Activated T-cell treated with anti-CD3 and anti-CD28 coated beads for 1 hour (primary cell): Measurements from ENCODE around the gene IGSF9B.

Experiments used
- DNase-seq: peaks from one replicate; pipeline ENCODE4 v3.0.0-alpha.2; 2020; ENCODE audit warnings: low read depth

Gene IGSF9B

DNA sequence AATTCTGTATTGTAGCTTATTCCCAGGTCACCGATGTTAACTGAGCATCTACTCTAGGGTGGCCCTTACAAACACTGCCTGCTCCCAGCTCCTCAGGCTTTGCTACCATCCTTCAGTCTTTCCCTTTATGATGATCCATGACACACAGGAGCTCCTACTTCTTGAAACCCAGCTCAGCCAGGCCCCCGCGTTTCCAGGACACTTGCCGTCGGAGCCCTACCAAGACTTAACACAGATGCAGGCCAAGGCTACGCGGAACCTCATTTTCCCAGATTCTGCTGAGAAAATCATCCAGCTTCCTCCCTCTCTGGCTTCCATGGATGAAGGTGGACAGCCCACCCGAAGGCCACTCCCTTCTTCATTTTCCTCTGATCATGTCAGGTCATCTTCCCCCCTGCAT, 18.6 kb downstream of the IGSF9B start:
- no peak for DNase-seq

DNA sequence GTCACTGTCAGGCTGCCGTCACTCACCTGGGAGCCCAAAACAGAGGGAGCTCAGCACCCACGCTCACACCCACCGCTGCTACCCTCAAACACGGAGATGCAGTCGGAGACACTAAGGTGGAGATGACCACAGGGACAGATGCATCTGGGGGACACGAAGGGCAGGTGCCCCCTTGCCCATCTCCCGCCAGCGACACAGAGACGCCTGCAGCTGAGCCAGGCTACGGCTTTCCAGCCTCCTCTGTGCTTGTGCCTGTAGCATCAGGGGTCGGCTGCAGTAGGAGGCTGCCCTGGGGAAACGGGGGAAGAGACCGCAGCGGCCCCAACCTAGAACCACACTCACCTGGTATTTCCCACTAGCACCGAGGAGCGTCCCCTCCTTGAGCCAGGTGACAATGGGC, 19.3 kb downstream of the IGSF9B start:
- no peak for DNase-seq

DNA sequence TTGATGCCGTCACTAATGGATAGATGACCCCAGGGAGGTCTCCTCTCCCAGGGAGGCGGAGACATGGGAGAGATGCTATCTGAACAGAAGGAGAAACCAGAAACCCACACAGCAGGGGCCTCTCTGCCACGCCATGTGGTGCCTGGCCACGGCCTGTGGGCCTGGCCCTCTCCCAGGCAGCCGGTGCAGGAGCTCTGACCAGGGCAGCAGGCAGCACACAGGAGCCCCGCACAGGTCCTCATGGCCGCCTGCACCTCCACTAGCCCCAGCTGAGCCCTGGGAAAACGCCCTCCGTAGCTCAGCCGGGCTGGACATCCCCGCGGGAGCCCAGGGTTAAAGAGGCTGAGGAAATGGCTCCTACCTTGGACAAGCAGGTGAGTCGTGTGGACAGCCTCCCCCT, 19.8 kb downstream of the IGSF9B start:
- no peak for DNase-seq

DNA sequence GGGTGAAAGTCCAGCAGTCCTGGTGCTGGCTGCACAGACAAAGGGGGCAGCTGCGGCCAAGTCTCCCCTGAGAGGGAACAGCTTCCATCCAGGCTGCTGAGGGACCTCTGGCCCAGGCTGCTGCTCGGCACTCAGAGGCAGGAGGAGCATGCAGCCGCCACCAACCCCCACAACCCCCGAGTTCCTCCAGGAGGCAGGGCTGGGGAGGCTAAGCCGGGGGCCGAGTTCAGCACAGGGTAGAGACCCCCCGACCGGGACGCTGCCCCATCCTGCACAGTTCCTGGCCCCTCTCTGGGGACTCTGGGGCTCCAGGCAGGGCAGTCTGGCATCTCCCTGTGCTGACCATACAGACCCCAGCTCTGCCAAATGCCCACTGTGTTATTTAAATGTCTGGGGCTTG, 20.2 kb downstream of the IGSF9B start:
- DNase-seq = no peak

DNA sequence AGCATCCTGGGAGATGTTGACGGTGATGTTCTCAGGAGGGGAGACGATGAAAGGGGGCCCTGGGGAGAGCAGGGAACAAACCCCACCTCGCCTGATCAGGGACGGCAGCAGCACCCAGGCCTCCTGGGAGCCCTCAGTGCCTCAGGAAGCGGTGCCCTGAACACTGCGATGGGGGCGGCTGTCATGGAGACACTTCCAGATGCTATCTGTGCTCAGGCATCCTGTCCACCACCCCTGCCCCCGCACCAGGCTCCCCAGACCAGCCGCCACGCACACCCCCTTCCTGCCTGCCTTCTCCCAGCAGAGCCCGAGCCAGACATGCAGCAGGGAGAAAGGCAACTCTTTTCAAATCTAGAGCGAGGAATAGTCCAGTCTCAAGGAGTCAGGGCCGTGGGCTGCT, 20.6 kb downstream of the IGSF9B start:
- no peak for DNase-seq

DNA sequence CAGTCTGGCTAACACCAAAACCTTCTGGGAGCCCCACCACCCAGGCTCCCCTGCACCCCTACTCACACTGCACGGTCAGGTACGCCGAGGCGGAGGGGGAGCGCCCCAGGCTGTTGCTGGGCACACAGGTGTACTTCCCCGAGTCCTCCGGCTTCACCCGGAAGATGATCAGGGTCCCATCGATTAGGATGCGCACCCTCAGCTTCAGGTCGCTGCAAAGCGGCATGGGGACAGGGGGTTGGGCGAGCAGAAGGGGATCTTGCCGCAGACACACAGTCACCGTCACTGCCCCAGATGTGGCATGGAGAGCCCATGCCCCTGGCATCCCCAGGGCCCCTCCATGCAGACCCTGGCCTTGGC, 21.2 kb downstream of the IGSF9B start:
- no peak for DNase-seq

DNA sequence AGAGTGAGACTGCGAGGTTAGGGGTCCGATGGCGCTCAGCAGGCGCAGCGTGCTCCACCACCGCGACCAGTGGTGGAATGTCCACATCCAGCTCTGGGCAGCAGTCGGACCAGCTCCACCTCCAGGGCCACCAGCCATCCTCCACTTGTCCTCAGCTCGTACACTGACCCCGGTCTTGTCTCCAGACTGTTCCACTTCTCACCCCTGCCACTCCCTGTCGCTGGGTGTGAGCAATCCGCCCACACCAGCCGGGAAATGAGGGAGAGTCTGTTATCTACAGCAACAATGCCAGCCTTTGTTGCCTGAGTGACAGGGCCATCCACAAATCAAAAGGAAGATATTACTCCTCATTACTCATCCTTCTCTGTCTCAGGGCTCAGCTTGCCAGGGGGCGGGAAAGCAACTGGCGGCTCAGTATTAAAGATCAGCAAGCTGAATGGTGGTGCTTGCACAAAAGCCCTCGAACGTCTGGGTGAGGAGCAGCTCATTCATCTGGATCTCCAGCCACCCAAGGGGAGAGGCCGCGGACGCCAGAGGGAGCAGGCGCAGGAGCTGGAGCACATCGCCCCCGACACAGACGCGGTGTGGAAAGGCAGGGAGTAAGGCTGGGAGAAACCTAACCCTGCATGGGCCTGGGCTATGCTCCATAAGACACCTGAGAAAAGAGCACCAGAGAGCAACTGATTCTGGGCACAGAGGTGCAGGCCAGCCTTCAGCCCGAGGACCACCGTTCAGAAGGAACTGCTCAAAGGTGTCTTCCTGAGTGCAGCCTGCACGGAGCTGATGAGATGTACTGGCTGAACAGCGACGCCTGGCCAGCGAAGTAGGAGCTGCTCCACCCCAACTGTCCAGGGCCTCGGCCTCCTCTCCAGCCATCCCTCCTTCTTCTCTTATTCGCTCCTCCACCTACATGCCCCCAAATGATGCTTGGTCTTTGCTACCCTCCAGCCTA, 21.9 kb downstream of the IGSF9B start:
- DNase-seq = no peak

DNA sequence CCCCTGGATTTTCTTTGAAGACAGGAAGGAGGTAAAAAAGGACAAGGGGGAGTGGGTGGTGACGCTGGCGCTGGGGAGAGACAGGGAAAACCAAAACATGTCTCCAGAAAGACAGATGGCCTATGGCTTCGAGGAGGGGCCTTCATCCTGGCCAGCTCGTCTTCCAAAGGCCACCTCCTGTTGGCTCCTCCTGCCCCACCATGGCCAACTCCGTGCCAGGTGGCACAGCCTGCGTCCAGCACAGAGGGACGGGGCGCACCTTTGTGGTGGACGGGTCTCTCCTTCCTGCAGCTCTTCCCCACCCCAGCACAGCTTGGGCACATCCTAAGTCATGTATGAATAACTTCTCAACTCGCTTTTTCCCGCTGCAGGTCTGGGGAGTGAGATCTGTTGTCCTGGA, 22.7 kb downstream of the IGSF9B start:
- no peak for DNase-seq

DNA sequence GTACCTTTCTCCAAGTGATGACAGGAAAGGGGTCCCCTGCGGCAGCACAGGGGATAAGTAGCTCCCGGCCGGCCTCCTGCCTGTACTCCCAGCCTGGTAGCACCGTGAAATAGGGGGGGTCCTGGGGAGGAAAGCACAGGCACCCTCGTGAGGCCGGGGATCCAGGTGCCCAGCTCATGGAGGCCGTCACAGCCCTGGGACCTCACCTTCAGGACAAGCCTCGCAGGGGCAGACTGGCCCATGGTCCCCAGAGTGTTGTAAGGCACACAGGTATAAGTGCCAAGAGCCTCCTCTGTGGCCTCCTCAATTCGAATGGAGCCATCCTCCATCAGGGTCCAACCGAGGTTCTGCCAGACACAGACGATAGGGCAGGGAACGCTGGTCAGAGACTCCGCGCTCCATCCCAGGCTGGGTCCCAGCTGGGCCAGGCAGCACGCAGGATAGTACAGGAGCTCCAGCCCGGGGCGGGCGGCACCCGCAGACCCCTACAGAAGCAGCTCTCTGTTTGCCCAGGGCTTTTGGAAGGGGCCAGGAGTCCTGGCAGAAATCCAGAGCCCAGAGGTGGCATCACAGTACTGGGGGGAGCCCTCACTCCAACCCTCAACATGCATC, 25.2 kb downstream of the IGSF9B start:
- no peak for DNase-seq

DNA sequence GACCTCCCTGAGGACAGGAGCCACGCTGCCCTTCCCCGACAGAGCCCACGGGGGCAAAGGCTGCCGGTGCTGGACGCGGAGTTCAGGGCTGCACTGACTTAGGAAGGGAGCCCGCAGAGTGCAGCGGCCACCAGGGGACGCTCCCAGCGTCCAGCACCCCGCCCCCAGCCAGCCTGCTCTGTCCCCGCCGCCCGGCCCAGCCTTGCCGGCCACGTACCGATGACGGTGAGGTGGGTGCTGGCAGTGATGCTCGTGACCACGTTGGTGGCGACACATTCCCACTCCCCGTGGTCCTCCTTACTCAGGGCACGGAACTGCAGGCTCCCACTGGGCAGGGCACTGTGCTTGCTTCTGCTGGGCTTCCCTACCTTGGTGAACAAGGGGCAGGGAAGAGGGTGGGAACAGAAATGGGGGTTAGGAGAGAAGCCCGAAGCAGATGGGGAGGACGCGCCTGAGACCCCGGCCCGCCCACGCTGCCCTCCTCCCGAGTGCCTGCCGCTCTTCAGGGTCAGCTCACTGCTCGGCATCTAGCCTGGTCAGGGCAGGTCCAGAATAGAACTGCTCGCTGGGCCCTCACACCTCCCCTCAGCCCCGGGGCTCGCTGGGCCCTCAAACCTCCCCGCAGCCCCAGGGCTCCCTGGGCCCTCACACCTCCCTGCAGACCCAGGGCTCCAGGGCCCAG, 25.9 kb downstream of the IGSF9B start:
- DNase-seq = no peak

DNA sequence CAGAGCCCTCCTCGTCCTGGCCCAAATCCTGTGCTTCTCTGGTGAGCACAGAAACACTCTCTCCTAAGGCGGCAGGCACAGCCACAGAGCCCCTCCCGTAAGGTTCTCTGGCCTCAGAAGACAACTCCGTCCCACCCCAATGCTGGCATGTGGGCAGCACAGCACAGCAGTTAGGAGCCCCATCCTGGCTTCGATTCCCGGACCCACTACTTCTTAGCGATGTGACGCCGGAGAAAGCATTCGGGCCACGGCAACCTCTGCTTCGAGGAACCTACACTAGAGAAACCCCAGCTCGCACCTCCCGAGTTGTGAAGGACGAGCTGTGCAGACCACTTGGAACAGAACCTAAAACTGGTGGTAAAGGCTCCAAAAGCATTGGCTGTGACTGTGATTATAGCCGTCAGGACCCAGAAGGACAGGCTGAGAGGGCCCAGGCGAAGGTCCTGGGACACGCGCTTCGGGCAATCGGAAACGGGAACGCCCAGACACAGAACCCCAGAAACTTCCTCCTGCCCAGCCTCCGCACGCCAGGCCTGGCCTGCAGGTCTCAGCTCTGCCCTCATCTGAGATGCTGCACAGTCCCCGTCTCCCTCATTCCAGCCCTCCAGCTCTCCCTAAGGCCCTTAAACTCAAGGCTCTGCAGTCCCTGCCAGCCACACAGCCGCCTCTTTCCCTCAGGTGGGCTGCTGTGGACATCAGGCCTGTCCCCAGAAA, 26.6 kb downstream of the IGSF9B start:
- no peak for DNase-seq

DNA sequence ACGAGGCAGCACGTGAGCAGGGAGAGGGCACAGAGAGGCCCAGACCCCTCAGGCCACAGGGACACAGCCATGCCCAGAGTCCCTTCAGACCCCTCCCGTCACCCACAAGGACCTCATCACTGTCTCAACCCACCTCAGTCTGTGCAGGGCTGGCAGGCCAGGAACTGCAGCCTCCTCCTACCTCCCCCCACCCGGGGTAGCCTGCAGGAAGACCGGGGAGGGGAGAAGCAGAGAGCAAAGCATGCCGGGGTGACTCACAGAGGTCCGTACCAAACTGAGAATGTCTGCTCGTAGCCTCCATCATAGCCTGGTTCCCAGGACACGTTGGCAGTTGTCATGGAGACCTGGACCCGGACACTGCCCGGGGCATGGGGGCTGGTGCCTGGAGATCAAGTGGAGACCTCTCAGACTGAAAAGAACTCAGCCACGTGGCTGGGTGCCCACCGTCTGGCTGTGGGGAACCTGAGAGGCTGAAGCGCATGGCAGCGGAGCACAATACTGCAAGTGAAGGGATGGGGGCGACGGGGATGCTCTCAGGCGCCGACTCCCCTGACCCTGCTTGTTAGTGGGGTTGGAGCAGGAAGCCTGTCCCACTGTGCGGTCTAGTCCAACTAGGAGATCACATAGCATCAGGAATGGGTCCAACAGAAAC, 27.2 kb downstream of the IGSF9B start:
- no peak for DNase-seq

DNA sequence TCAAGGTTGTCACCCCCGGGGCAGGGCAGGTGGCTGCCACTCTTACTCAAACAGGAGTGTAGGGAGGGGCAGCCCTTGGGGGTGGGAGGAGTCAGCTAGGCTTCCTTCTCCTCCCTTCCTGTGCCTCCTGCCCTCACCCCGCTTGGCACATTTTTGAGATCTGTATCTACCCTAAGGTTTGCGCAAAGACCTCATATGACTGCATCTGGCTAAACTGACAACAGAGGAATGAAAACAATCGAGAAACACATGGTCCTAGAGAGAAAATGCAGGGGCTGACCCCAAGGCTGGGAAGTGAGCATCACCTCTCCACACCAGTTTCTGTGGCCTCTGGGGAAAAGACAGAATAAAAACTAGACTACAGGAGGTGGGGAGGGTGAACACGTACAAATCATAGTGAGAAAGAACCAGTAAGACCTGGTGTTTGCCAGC, 28.1 kb downstream of the IGSF9B start:
- DNase-seq = peak; percentile 41

DNA sequence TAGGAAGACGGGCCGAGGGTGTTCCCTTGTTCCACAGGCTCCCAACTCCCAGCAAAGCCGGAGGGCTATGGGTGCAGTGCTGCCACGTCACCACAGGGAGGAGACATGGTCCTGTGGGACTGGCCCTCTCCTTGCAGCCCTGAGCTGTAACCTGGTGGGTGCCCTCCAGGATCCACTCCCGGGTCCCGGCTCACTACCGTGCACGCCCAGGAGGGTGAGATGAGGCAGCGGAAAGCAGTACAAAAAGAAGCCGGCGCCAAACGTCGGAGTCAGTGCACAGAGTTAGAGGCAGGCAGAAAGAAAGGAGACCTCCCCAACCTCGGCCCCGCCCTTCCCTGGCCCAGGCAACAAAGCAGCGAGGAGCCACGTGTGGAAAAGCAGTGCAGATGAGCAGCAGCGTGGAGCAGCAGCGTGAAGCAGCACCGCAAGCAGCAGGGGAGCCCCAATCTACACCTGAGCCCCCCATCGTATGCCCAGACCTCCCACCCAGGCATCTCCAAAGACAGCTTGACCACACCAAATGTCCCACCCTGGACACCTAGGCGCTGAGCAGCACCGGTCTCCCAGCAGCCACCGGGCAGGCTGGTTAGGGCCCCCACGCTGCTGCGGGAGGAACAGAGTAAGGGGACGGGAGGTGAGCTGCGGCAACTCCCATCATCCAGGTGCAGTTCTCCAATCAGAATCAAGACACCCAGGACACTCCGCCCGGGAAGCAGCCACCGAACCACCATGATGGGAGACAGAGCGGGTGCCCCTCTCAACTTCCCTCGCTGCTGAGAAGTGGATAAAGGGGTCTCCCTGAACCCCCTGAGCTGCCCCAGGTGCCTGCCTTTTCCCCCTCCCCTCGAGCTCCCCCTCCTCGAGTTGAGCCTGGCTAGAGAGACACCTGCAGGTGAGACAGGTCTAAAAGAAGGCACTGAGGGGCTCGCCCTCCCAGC, 28.8 kb downstream of the IGSF9B start:
- peak; percentile 58 for DNase-seq

DNA sequence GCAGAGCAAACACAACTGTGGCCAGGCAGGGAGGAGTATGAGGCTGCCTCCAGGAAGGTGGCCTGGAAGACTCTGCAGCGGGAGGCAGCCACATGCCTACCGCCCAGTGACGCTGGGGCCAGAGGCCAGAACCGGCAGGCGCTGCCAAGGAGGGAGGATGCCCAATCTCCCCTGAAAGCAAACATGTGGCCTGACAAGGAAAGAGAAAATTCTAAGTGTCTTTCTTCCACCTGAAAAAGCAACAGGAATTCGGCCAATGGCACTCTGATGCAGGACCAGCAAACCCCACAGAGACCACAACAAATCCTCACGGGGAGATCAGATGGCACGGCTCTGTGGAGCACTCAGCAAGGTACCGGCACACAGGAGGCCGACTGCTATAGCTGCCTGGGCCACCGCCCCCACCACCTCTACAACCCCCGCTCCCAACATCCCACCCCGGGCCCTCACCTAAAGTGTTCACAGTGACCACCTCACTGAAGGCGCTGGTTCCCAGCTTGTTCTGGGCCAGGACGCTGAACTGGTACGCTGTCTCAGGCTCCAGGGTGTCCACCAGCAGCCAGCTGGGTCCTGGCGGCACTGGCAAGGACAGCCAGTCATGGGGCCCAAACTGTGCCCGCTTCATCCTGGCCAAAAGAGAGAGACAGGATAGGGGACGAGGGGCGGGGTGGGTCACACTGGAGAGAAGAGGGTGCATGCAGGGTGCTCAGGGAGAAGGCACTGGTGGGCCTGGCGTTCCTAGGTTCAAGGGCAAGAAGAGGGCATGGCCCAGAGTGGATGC, 30.1 kb downstream of the IGSF9B start:
- no peak for DNase-seq

DNA sequence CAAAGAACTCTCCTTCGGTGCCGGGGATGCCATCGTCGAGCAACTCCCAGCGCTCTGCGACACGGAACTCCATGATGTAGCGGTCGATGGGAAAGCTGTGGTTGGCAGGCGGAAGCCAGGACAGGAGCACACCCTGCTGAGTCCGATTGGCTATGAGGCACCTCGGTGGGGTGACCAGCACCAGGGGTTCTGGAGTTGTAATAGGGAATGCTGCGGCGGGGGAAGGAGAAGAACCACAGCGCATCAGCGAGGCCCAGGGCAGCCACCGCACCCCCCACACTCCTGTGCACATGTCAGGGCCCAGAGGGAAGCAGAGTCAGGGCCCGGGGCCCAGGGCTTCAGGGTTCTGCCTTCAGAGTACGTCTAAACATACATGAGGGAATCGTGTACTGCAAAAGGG, 31.0 kb downstream of the IGSF9B start:
- no peak for DNase-seq

DNA sequence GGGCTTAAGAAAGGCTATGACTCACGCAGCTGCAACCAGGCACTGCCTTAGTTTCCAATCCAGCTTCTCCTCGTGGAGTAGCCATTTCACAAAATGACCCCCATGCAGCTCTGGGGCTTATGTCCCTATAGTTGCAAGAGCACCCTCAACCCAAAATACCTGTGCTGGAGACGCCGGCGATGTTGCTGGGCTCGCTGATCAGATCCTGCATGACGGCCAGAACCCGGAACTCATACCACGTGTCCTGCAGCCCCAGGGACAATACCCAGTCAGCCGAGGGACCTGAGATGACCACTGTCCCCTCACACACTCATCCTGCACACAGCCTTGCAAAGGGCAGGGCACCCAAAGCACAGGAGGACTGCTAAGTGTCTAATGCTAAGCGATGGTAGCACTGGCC, 32.1 kb downstream of the IGSF9B start:
- DNase-seq = no peak

DNA sequence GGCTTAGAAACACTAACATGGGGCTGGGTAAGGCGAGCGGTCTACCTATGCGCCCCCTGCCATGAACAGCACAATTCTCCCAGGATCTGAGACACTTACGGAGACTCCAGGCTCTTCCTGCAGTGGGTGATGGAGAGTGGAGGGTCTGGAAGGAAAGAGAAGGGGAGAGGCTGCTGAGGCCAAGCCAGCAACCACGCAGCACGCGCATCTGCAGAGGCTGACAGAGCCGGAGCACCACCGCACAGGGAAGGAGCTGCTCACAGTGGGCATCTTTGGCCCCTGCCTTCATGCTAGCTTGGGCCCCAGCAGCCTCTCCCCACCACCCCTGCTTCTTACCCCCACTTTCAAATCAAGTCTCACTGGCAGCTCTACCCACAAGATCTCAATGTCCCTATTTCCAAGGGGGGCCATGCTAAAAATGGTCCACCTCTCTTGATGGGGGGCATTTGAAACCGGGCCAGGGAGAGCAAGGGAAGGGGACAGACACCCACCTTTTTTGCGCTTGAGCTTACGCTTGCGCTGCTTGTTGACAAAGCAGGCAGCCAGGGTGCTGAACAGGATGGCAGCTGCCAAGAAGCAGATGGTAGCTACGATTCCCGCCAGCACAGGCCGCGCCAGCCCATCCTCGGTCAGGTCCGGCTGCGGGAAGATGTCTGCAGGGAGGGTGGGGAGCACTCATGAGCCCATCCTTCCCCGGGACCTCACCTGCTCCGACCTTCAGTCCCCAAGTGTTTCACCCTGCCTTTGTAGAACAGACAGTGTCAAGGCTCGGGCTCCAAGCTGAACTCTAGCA, 34.5 kb downstream of the IGSF9B start:
- no peak for DNase-seq

DNA sequence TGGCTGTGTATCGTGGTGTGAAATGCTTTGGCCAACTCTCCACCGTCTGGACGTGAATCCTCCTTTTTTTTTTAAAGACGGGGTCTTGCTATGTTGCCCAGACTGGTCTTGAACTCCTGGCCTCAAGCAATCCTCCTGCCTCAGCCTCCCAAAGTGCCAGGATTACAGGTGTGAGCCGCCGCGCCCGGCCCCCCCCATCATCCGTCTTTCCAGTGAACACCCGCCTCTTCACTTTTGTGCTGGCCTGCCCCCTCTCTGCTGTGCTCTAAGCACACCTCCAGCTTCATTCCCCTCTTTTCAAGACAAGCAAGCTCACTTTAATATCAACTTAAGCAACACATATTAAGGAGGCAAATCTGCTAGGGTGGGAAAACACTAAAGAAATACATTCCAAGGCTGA, 35.3 kb downstream of the IGSF9B start:
- no peak for DNase-seq
